Chondrocyte (in vitro differentiated cells): ENCODE data around the gene HS3ST4. TPM values are rescaled to one million over a fixed set of nuclear protein-coding genes. Genes with fewer than 3 reads are reported as not detected.

ENCODE experiments used
- DNase-seq: peaks from one replicate; pipeline ENCODE4 v3.0.0; 2021; ENCODE audit warnings: mixed read lengths, low spot score
- H3K27ac Mint-ChIP-seq: one replicate; pipeline ENCODE4 v1.8.0; 2021; ENCODE audit warnings: mild to moderate bottlenecking, moderate library complexity, mixed read lengths; ENCODE audit not compliant: unreplicated experiment
- H3K27me3 Mint-ChIP-seq: 2 replicates; pipeline ENCODE4 v1.8.0; 2021; ENCODE audit warnings: low read depth, mixed read lengths
- H3K36me3 Mint-ChIP-seq: 2 replicates; pipeline ENCODE4 v1.8.0; 2021; ENCODE audit warnings: low read depth, mixed read lengths
- H3K4me1 Mint-ChIP-seq: 2 replicates; pipeline ENCODE4 v1.8.0; 2021; ENCODE audit warnings: low read depth, mild to moderate bottlenecking, mixed read lengths
- H3K4me3 Mint-ChIP-seq: one replicate; pipeline ENCODE4 v1.8.0; 2021; ENCODE audit warnings: mild to moderate bottlenecking, moderate library complexity, mixed read lengths; ENCODE audit not compliant: unreplicated experiment
- H3K9me3 Mint-ChIP-seq: 2 replicates; pipeline ENCODE4 v1.8.0; 2021; ENCODE audit warnings: low read depth, mixed read lengths
- total RNA-seq: library from RNA; stranded (reverse); gene quantifications from 3 replicates; pipeline ENCODE4 v1.2.1, GENCODE V29; 2021
- TF ChIP-seq, protein P1 (sequence below): fragments of 200-600 bp; sonication (generic); IDR thresholded peaks from 2 replicates; pipeline ENCODE4 v1.5.0; 2021; ENCODE audit warnings: antibody characterized with exemption, mild to moderate bottlenecking, moderate library complexity

Gene HS3ST4
- total RNA-seq, 1 donor from 2014 or later = not detected

DNA sequence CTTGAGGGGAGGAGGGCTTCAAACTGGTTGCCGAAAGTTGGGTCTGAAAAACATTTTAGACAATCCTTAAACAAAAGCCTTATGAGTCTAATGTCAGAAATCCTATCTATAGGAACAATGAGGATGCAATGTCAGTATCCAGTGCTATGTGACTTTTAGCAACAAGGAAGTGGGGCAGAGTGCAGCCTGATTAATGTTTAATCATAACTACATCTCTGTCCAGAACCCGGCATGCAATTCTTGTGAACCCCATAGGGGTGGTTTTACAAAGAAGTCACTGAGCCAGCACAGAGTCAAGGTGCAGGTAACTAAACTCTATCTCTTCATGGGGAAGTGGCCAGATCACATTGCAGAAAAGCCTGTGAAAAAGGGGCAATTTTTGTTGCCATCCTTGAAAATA is 267.5 kb downstream of the HS3ST4 start:
- peaks cover 28% of the 10 kb centered on the region for H3K9me3 Mint-ChIP-seq
- H3K4me3 Mint-ChIP-seq = no peak overlapping the region
- TF ChIP-seq, protein P1, sequence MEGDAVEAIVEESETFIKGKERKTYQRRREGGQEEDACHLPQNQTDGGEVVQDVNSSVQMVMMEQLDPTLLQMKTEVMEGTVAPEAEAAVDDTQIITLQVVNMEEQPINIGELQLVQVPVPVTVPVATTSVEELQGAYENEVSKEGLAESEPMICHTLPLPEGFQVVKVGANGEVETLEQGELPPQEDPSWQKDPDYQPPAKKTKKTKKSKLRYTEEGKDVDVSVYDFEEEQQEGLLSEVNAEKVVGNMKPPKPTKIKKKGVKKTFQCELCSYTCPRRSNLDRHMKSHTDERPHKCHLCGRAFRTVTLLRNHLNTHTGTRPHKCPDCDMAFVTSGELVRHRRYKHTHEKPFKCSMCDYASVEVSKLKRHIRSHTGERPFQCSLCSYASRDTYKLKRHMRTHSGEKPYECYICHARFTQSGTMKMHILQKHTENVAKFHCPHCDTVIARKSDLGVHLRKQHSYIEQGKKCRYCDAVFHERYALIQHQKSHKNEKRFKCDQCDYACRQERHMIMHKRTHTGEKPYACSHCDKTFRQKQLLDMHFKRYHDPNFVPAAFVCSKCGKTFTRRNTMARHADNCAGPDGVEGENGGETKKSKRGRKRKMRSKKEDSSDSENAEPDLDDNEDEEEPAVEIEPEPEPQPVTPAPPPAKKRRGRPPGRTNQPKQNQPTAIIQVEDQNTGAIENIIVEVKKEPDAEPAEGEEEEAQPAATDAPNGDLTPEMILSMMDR = no peak
- no peaks in the 10 kb centered on the region for H3K36me3 Mint-ChIP-seq
- no peaks in the 10 kb centered on the region for H3K27me3 Mint-ChIP-seq
- no peaks in the 10 kb centered on the region for H3K4me1 Mint-ChIP-seq
- H3K27ac Mint-ChIP-seq = no peak overlapping the region
- no peak for DNase-seq

DNA sequence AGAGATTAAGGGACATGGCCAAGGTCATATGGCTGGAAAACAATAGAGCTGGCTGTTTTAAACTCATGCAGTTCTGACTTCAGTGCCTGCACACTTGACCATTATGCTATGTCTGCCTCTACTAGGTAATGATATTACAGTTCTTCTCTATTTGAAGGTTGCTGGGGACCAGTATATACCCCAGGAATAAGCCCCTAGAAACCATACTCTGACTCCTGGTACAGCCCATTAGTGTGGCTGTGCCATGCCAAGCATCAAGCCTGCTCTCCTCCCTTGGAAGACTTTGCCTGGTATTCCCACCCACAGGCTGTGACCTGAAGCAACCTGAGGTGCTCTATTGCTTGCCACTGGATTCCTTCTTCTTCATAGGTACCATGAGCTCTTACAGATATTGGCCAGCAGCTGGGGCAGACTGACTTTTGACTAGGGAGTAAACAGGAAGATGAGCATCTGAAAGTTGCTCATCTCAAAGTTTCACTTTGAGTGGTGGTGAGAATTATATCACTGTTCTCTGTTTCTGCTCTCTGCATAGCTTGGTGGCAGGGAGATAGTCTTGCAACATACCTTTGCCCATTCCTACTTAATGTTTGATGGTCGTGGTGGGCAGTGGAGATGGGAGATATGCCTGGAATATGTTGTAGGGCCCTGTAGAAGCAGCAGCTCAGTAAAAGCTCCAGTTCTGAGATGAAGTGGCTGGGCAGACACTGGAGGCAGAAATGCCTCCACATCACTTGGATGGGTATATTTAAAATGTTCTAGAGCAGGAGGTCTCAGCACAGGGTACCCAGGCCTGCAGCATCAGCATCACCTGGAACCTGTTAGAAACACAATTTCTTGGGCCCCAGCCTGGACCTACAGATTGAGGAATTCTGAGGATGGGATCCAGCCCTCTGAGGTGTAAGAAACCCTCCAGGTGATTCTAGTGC is 274.7 kb downstream of the HS3ST4 start:
- no peaks in the 10 kb centered on the region for H3K36me3 Mint-ChIP-seq
- no peaks in the 10 kb centered on the region for H3K4me1 Mint-ChIP-seq
- no peak overlapping the region for H3K27ac Mint-ChIP-seq
- H3K9me3 Mint-ChIP-seq = peaks cover 22% of the 10 kb centered on the region
- H3K27me3 Mint-ChIP-seq = no peaks in the 10 kb centered on the region
- DNase-seq = no peak
- TF ChIP-seq, protein P1 = no peak
- H3K4me3 Mint-ChIP-seq = no peak overlapping the region

DNA sequence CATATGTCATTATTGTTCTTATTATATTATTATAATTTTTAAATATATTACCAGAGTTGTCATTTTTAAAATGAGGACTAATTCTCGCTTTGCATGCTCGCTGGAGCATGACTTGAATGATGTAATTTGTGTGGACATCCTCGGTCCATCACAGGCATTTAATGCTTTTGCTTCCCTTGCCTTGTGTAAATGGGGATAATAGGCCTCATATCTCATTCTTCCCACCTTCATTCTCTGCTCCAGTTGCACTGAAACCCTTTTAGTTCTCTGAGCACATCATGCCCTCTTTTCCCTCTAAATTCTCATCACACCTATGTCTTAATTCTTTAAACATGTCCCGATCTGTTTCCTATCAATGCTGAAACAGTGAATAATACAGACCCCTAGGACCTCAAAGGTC is 285.4 kb downstream of the HS3ST4 start:
- TF ChIP-seq, protein P1 = no peak
- no peaks in the 10 kb centered on the region for H3K4me1 Mint-ChIP-seq
- H3K36me3 Mint-ChIP-seq = no peaks in the 10 kb centered on the region
- no peaks in the 10 kb centered on the region for H3K27me3 Mint-ChIP-seq
- no peak overlapping the region for H3K27ac Mint-ChIP-seq
- H3K4me3 Mint-ChIP-seq = no peak overlapping the region
- no peak for DNase-seq
- peaks cover 27% of the 10 kb centered on the region for H3K9me3 Mint-ChIP-seq

DNA sequence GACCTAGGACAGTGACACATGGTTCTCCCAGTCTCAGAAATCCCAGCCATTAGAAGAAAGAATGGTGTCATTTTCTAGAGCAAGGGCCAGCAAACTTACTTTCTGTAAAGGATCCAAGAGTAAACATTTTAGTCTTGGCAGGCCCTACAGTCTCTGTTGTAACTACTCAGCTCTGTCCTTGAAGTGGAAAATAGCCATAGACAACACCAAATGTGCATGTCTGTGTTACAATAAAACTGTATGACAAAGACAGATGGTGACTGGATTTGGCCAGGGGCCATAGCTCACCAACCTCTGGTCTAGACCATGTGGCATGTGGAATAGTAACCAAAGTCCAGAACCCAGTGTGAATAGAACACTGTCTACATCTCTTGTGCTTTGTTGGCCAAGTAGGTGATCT is 286.5 kb downstream of the HS3ST4 start:
- no peak for DNase-seq

DNA sequence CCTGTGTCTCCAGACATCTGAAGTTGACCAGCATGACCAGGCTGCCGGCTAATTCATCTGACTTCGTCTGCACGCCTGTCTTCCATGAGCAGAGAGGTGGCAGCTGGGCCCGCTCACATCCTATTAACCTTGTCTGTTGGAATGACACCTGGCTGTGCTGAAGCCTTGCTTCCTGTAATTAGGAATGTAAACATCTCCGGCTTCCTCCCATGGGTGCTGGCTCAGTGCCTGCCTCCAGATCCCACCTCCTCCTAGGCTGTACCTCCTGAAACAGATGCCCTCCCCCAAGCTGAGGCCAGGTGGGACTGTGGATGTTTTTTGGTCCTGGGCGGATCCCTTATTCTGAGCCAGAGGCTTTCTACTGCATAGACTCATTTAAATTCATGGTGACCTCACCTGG is 296.3 kb downstream of the HS3ST4 start:
- H3K9me3 Mint-ChIP-seq = peaks cover 30% of the 10 kb centered on the region
- H3K27ac Mint-ChIP-seq = no peak overlapping the region
- H3K4me3 Mint-ChIP-seq = no peak overlapping the region
- H3K36me3 Mint-ChIP-seq = no peaks in the 10 kb centered on the region
- no peak for DNase-seq
- no peaks in the 10 kb centered on the region for H3K4me1 Mint-ChIP-seq
- H3K27me3 Mint-ChIP-seq = no peaks in the 10 kb centered on the region
- TF ChIP-seq, protein P1 = no peak

More for the DNA sequence above, 286.5 kb downstream of the HS3ST4 start:
- peaks cover 25% of the 10 kb centered on the region for H3K9me3 Mint-ChIP-seq
- no peak overlapping the region for H3K4me3 Mint-ChIP-seq
- no peaks in the 10 kb centered on the region for H3K36me3 Mint-ChIP-seq
- no peak overlapping the region for H3K27ac Mint-ChIP-seq
- TF ChIP-seq, protein P1 = no peak
- no peaks in the 10 kb centered on the region for H3K4me1 Mint-ChIP-seq
- H3K27me3 Mint-ChIP-seq = no peaks in the 10 kb centered on the region
